ENCODE results near the gene ZNF512B.

GRCh38 chr20:63915471-63915870, 54.3 kb downstream of the ZNF512B start:
- TF ChIP-seq CTCF (conservative IDR thresholded peaks at IDR 0.05; ENCODE audit: low read depth in 2 of 2): no peak
- TF ChIP-seq EZH2phosphoT487 (IDR thresholded peaks at IDR 0.05; ENCODE audit: unreplicated experiment): no peak
- TF ChIP-seq ZNF331 (CRISPR knock-in tag; IDR thresholded peaks at IDR 0.05; ENCODE audit: low read depth): no peak
